CMK (cell line): ENCODE data around the gene CENATAC.
"Not testable (repeated sequence)": the region's sequence is repeated elsewhere in the genome, so short reads cannot be mapped to it uniquely, and the experiment has no call there.

Experiments
- DNase-seq: peaks from one replicate; pipeline ENCODE4 v3.0.0-alpha.2; 2010; ENCODE audit warnings: low read depth

CENATAC gene

GRCh38 chr11:118997627-118998387, at the start of gene CENATAC:
TSS of gene CENATAC (plus strand) at chr11:118998138. CDS start at chr11:118998198, 60 bp downstream.
- peak; percentile 95 for DNase-seq

GRCh38 chr11:118953265-118953664, 44.7 kb upstream of the CENATAC start:
- no peak for DNase-seq

GRCh38 chr11:118953976-118954375, 44.0 kb upstream of the CENATAC start:
- DNase-seq: not testable (repeated sequence)

GRCh38 chr11:118956094-118956846, 41.7 kb upstream of the CENATAC start, which contains the start of gene UPK2:
TSS of gene UPK2 (plus strand) at chr11:118956298. CDS start at chr11:118956351, 53 bp downstream.
- DNase-seq: peak; percentile 69

GRCh38 chr11:118956847-118957469, 41.0 kb upstream of the CENATAC start:
- no peak for DNase-seq

GRCh38 chr11:118957549-118957948, 40.4 kb upstream of the CENATAC start:
- no peak for DNase-seq

- no peak for DNase-seq
These were observed 40.0 kb upstream of the CENATAC start for GRCh38 chr11:118957968-118958367.

- DNase-seq: no peak
These were observed 39.4 kb upstream of the CENATAC start for GRCh38 chr11:118958577-118958976.

GRCh38 chr11:118961189-118961588, 36.7 kb upstream of the CENATAC start:
- DNase-seq: no peak

GRCh38 chr11:118961591-118961990, 36.3 kb upstream of the CENATAC start:
- DNase-seq: no peak

GRCh38 chr11:118969508-118969907, 28.4 kb upstream of the CENATAC start:
- not testable (repeated sequence) for DNase-seq

- no peak for DNase-seq
These were observed 26.3 kb upstream of the CENATAC start, which contains the start of gene FOXR1 for GRCh38 chr11:118971646-118972045. TSS of gene FOXR1 (plus strand) at chr11:118971761. CDS start at chr11:118971932, 171 bp downstream.

GRCh38 chr11:118973985-118974384, 24.0 kb upstream of the CENATAC start:
- no peak for DNase-seq

- DNase-seq: no peak
These were observed 21.9 kb upstream of the CENATAC start for GRCh38 chr11:118975771-118976709.

GRCh38 chr11:118979434-118979833, 18.5 kb upstream of the CENATAC start:
- DNase-seq: no peak

- DNase-seq: no peak
These were observed 17.6 kb upstream of the CENATAC start for GRCh38 chr11:118980191-118980881.

- not testable (repeated sequence) for DNase-seq
These were observed 13.6 kb upstream of the CENATAC start for GRCh38 chr11:118984337-118984736.

GRCh38 chr11:118984825-118985224, 13.1 kb upstream of the CENATAC start:
- no peak for DNase-seq

- no peak for DNase-seq
These were observed 9.7 kb upstream of the CENATAC start for GRCh38 chr11:118988280-118988679.

GRCh38 chr11:118991486-118992038, 6.4 kb upstream of the CENATAC start:
- not testable (repeated sequence) for DNase-seq
